Skeletal muscle satellite cell (primary cell): ENCODE measurements around the gene ZNF346.

Experiments used
- H3K27me3 ChIP-seq: 2 replicates; pipeline ENCODE4 v1.7.0; 2013; ENCODE audit warnings: low read length; ENCODE audit not compliant: control insufficient read depth, insufficient read depth
- H3K36me3 ChIP-seq: 2 replicates; pipeline ENCODE4 v1.7.0; 2013; ENCODE audit warnings: mild to moderate bottlenecking, control low read depth, low read length; ENCODE audit not compliant: insufficient read depth
- H3K4me1 ChIP-seq: 2 replicates; pipeline ENCODE4 v1.7.0; 2013; ENCODE audit warnings: low read length; ENCODE audit not compliant: control insufficient read depth, insufficient read depth
- H3K4me2 ChIP-seq: 2 replicates; pipeline ENCODE4 v1.7.0; 2013; ENCODE audit warnings: mild to moderate bottlenecking, low read length
- H3K4me3 ChIP-seq: 2 replicates; pipeline ENCODE4 v1.7.0; 2013; ENCODE audit warnings: low read length
- H3K9ac ChIP-seq: 2 replicates; pipeline ENCODE4 v1.7.0; 2013; ENCODE audit warnings: mild to moderate bottlenecking, low read depth, low read length, moderate library complexity
- H3K9me3 ChIP-seq: replicated peaks from 2 replicates; pipeline ENCODE4 v1.7.0; 2013; ENCODE audit warnings: mild to moderate bottlenecking, control low read depth, low read length

ZNF346 gene

DNA sequence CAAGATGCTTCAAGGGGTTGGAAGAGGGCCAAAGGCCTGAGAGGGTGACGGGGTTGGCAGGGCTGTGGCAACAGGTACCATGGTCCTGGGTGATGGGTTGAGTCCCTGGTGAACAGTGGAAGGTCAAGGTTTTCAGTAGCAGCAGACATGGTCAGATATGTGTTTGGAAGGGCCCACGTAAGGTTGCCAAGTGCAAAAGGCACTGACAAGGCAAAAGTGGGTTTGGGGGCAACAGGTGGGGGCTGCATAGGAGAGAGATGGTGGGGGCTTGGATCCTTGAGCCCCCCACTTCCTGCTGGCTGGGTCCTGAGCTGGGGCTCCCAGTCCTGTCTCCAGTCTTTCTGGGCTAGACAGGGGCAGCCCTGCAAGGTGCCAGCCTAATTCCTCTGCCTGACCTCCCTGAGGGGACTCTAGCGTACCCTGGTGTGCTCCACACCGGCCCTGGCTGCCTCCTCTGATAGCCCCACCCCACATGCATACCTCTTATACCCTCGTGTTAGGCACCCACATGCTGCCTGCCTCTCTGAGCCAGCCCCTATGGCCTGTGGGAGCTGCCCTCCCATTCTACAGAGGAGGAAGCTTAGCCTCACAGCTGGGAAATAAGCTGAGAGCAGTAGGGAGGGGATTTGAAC is 90.2 kb downstream of the ZNF346 start:
- no peak overlapping the region for H3K4me2 ChIP-seq
- peaks cover 7% of the 10 kb centered on the region for H3K4me1 ChIP-seq
- no peak overlapping the region for H3K9ac ChIP-seq
- no peaks in the 10 kb centered on the region for H3K9me3 ChIP-seq
- H3K36me3 ChIP-seq = no peaks in the 10 kb centered on the region
- H3K27me3 ChIP-seq = no peaks in the 10 kb centered on the region
- H3K4me3 ChIP-seq = no peak overlapping the region

- no peak overlapping the region for H3K4me2 ChIP-seq
- no peak overlapping the region for H3K4me3 ChIP-seq
- H3K4me1 ChIP-seq = peaks cover 7% of the 10 kb centered on the region
- no peaks in the 10 kb centered on the region for H3K9me3 ChIP-seq
- no peaks in the 10 kb centered on the region for H3K36me3 ChIP-seq
- H3K27me3 ChIP-seq = no peaks in the 10 kb centered on the region
- H3K9ac ChIP-seq = no peak overlapping the region
These were observed 91.3 kb downstream of the ZNF346 start for GRCh38 chr5:177113566-177114424.

- Histone ChIP-seq H3K4me2 (peak overlapping the region; percentile 59), H3K27me3 (no peaks in the 10 kb centered on the region), H3K9ac (peak overlapping the region; percentile 14), H3K4me1 (peaks cover 7% of the 10 kb centered on the region), H3K4me3 (peak overlapping the region; percentile 28), H3K9me3 (no peaks in the 10 kb centered on the region), H3K36me3 (no peaks in the 10 kb centered on the region)
These were observed 94.3 kb downstream of the ZNF346 start for GRCh38 chr5:177116631-177117373.

GRCh38 chr5:177117441-177118045 is 95.0 kb downstream of the ZNF346 start:
- H3K27me3 ChIP-seq = no peaks in the 10 kb centered on the region
- H3K9me3 ChIP-seq = no peaks in the 10 kb centered on the region
- H3K36me3 ChIP-seq = no peaks in the 10 kb centered on the region
- no peak overlapping the region for H3K4me2 ChIP-seq
- no peak overlapping the region for H3K4me3 ChIP-seq
- H3K9ac ChIP-seq = no peak overlapping the region
- H3K4me1 ChIP-seq = peaks cover 7% of the 10 kb centered on the region

GRCh38 chr5:177122566-177122965 is 100.1 kb downstream of the ZNF346 start:
- H3K4me1 ChIP-seq = no peaks in the 10 kb centered on the region
- H3K4me2 ChIP-seq = no peak overlapping the region
- H3K9ac ChIP-seq = no peak overlapping the region
- no peaks in the 10 kb centered on the region for H3K9me3 ChIP-seq
- no peaks in the 10 kb centered on the region for H3K27me3 ChIP-seq
- H3K36me3 ChIP-seq = no peaks in the 10 kb centered on the region
- H3K4me3 ChIP-seq = no peak overlapping the region

DNA sequence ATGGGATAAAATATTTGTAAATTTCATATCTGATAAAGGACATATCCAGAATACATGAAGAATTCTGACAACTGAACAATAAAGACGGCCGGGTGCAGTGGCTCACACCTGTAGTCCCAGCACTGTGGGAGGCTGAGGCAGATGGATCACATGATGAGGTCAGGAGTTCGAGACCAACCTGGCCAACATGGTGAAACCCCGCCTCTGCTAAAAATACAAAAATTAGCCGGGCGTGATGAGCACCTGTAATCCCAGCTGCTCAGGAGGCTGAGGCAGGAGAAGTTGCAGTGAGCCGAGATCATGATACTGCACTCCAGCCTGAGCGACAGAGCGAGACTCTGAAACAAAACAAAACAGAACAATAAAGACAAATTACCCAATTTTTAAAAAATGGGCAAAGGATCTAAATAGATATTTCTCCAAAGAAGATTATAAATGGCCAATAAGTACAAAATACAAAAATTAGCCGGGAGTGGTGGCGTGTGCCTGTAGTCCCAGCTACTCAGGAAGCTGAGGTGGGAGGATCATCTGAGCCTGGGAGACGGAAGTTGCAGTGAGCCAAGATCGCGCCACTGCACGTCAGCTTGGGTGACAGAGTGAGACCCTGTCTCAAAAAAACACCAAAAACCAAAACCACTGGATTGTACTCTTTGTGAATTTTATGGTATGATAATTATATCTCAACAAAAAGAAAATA is 101.4 kb downstream of the ZNF346 start:
- Histone ChIP-seq H3K9ac (no peak overlapping the region), H3K4me3 (no peak overlapping the region), H3K4me2 (no peak overlapping the region), H3K36me3 (no peaks in the 10 kb centered on the region), H3K27me3 (no peaks in the 10 kb centered on the region), H3K4me1 (peaks cover 9% of the 10 kb centered on the region), H3K9me3 (no peaks in the 10 kb centered on the region)

DNA sequence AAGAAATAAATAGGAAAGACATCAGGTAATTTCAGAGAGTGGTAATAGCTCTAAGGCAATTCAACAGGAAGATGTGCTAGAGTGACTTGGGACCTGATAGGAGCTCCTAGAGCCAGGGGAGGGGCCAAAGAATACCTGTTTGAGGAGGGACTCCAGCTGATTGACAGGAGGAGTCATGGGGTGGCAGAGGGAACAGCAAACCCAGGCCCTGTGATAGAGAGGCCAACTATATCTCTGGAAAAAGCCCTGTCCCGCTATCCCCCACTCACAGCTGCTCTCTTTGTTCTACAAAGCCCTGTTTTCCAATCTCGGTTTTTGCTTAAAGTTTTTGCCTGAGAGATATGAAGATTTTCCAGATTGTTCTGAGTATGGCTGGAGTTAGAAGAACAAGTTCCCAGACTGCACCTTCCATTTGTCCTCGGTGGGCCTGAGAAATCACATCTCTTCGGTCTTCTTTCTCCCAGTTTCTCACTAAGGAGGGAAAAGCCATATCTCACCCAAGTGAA is 102.0 kb downstream of the ZNF346 start:
- Histone ChIP-seq H3K4me1 (peaks cover 9% of the 10 kb centered on the region), H3K27me3 (no peaks in the 10 kb centered on the region), H3K4me3 (no peak overlapping the region), H3K9me3 (no peaks in the 10 kb centered on the region), H3K36me3 (no peaks in the 10 kb centered on the region), H3K9ac (no peak overlapping the region), H3K4me2 (no peak overlapping the region)

- Histone ChIP-seq H3K9ac (no peak overlapping the region), H3K9me3 (no peaks in the 10 kb centered on the region), H3K36me3 (no peaks in the 10 kb centered on the region), H3K4me2 (no peak overlapping the region), H3K4me3 (no peak overlapping the region), H3K27me3 (no peaks in the 10 kb centered on the region), H3K4me1 (peaks cover 15% of the 10 kb centered on the region)
These were observed 104.3 kb downstream of the ZNF346 start for GRCh38 chr5:177126771-177127170.

DNA sequence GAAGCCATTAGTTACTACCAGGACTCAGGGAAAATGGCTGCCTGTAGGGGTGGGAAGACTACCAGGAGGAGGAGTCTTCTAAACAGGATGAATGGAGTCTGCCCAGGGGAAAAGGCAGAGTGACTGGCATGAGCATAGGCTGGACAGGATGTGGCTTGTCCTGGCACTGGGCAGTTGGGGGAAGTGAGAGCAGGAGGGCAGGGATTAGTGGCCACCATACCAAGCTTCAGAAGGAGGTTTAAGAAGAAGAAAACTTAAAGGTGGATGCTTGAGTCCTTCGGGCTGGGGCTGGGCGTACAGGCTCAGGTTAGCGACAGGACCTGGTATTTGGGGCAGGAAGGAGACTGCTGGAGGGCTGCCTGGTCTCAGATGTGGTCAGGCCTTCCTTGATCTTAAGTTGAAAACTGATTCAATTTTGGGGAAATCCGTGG is 106.1 kb downstream of the ZNF346 start:
- Histone ChIP-seq H3K36me3 (no peaks in the 10 kb centered on the region), H3K9me3 (no peaks in the 10 kb centered on the region), H3K4me2 (no peak overlapping the region), H3K4me1 (peaks cover 21% of the 10 kb centered on the region), H3K4me3 (no peak overlapping the region), H3K27me3 (no peaks in the 10 kb centered on the region), H3K9ac (no peak overlapping the region)

DNA sequence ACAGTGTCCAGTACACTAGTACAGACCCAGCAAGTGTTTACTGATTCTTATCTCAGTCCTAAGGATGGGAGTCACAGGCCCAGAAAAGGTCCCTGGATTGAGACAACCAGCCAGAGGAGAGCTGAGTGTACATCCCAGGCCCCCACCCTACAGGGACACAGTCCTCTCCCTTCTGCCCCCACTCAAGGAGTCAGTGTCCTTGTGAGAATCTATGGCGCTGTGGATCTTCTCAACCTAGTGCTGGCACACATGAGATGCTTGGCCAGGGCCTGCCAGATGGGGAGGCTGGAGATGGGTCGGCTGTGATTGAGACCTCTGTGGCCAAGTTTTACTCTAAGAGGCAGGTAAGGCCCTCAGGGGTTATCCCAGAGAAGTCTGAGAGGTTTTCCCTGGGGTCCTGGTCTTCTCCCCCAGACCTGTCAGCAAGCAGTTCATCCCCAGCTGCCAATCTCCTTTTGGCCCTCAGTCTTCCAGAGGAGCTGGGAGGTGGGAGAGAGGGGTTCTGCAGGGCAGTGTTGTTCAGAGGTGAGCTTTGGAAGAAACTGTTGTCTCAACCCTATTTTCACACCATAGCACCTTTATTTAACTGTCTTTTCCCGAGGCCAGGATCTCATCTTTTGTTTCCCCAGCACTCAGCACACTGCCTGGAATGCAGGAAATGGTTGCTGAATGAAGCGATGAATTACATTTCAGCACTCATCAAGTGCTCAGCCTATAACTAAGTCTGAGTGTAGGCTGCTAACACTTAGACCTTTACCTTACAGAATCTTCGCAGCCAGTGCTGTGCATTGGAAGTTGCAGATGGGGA is 107.9 kb downstream of the ZNF346 start:
- H3K27me3 ChIP-seq = no peaks in the 10 kb centered on the region
- no peak overlapping the region for H3K4me3 ChIP-seq
- no peaks in the 10 kb centered on the region for H3K9me3 ChIP-seq
- H3K4me2 ChIP-seq = no peak overlapping the region
- peaks cover 31% of the 10 kb centered on the region for H3K4me1 ChIP-seq
- no peak overlapping the region for H3K9ac ChIP-seq
- peaks cover 5% of the 10 kb centered on the region for H3K36me3 ChIP-seq
